K562 (cell line): Measurements from ENCODE around the gene SLC6A6. TPM values are rescaled to one million over a fixed set of nuclear protein-coding genes. Genes with fewer than 3 reads are reported as not detected.
A peak's percentile ranks its signal among the peaks of the same experiment; 100 is the strongest.

Source experiments
- ATAC-seq: fragments of 200-7000 bp; cut with Tn5 transposase; 3 replicates; pipeline ENCODE4 v1.9.1; 2020; ENCODE audit warnings: moderate library complexity
- BruUV-seq: library from RNA; stranded (reverse); fragments of 400-500 nt; replicated peaks from 2 replicates; lab custom pipeline; 2021; lab: Mats Ljungman, UMichigan
- CTCF ChIA-PET: fragments of 300-600 bp; formaldehyde crosslinking; extraction: SDS; loops from one replicate; lab custom pipeline; 2021; ENCODE audit warnings: low intra/inter-chr PET ratio; lab: Yijun Ruan, JAX
- POLR2A ChIA-PET: fragments of 300-600, 350-650 bp; sonication (Branson Sonifier 250); formaldehyde crosslinking; extraction: SDS; loops from one replicate; lab custom pipeline; 2021; ENCODE audit warnings: antibody characterized with exemption, inconsistent platforms; lab: Yijun Ruan, JAX
- DNase-seq, 4 experiments: peaks; one replicate each; pipeline versions ENCODE4 v3.0.0 to v3.0.0-alpha.2; 2011 to 2018; ENCODE audit warnings: low spot score in 3 of 4, mixed read lengths in 3 of 4; ENCODE audit errors: extremely low read depth in 1 of 4
- FAIRE-seq: peaks from 2 replicates; lab custom pipeline; 2011; peaks lifted over from hg19 to GRCh38; lab: Jason Lieb, UNC
- H2AFZ ChIP-seq: 2 replicates; pipeline ENCODE4 v1.6.0; 2011; ENCODE audit warnings: low read depth, low read length, control low read depth, inconsistent platforms
- H3K27ac ChIP-seq: fragments of 200-600 bp; 3 replicates; pipeline ENCODE4 v1.8.0; 2011; ENCODE audit warnings: low read depth, mild to moderate bottlenecking, control low read depth, inconsistent platforms, low read length, moderate library complexity, mixed read lengths; ENCODE audit errors: extremely low read depth
- H3K27me3 ChIP-seq, 2 experiments: fragments of 300-600 bp in 1 of 2; 2 replicates in 1 of 2; 3 replicates in 1 of 2; pipeline versions ENCODE4 v1.6.0 to v1.8.0; 2011; ENCODE audit warnings: inconsistent platforms in 2 of 2, low read length in 2 of 2, mild to moderate bottlenecking in 1 of 2, mixed read lengths in 1 of 2, moderate library complexity in 1 of 2; ENCODE audit not compliant: control insufficient read depth in 2 of 2, insufficient read depth in 2 of 2
- H3K36me3 ChIP-seq: fragments of 300-600 bp; 3 replicates; pipeline ENCODE4 v1.8.0; 2011; ENCODE audit warnings: mild to moderate bottlenecking, low read length, inconsistent platforms; ENCODE audit not compliant: control insufficient read depth, insufficient read depth
- H3K4me1 ChIP-seq, 2 experiments: fragments of 200-600 bp in 1 of 2; replicated peaks in 1 of 2; 2 replicates in 1 of 2; 3 replicates in 1 of 2; pipeline versions ENCODE4 v1.5.1 to v1.8.0; 2011; ENCODE audit warnings: inconsistent platforms in 2 of 2, low read length in 2 of 2, mild to moderate bottlenecking in 1 of 2, mixed read lengths in 1 of 2, moderate library complexity in 1 of 2; ENCODE audit not compliant: control insufficient read depth in 2 of 2, insufficient read depth in 2 of 2
- H3K4me2 ChIP-seq: 2 replicates; pipeline ENCODE4 v1.6.1; 2011; ENCODE audit warnings: low read length, control low read depth, inconsistent platforms, mixed read lengths; ENCODE audit not compliant: insufficient read depth
- H3K4me3 ChIP-seq: fragments of 200-600 bp; sonication (generic), shearing (Covaris generic); 2 replicates; pipeline ENCODE4 v1.5.1; 2016; ENCODE audit warnings: control low read depth, inconsistent platforms
- H3K79me2 ChIP-seq: fragments of 200-600 bp; 3 replicates; pipeline ENCODE4 v1.8.0; 2011; ENCODE audit warnings: low read length, inconsistent platforms; ENCODE audit not compliant: control insufficient read depth, insufficient read depth
- H3K9ac ChIP-seq, 2 experiments: 2 replicates each; pipeline versions ENCODE4 v1.6.0 to v1.6.1; 2011; ENCODE audit warnings: low read depth in 2 of 2, low read length in 2 of 2, control low read depth in 1 of 2, inconsistent platforms in 1 of 2, mild to moderate bottlenecking in 1 of 2, mixed read lengths in 1 of 2; ENCODE audit not compliant: insufficient read depth in 1 of 2
- H3K9me1 ChIP-seq: one replicate; pipeline ENCODE4 v1.6.0; 2011; ENCODE audit warnings: inconsistent platforms, mild to moderate bottlenecking, low read length, moderate library complexity; ENCODE audit not compliant: control insufficient read depth, insufficient read depth
- H3K9me3 ChIP-seq: replicated peaks from 2 replicates; pipeline ENCODE4 v1.5.1; 2011; ENCODE audit warnings: low read depth, low read length, inconsistent platforms; ENCODE audit not compliant: control insufficient read depth, insufficient read depth
- H4K20me1 ChIP-seq: replicated peaks from 2 replicates; pipeline ENCODE4 v1.6.1; 2011; ENCODE audit warnings: low read length, inconsistent platforms, mixed read lengths; ENCODE audit not compliant: control insufficient read depth, insufficient read depth
- ATF3 ChIP-seq, 2 experiments: fragments of 450-650 bp in 1 of 2; sonication (generic) in 1 of 2; formaldehyde crosslinking in 1 of 2; IDR thresholded peaks in 1 of 2; conservative IDR thresholded peaks in 1 of 2; 2 replicates each; pipeline versions ENCODE4 v1.6.1 to v1.8.1; 2016 to 2023; ENCODE audit warnings: mild to moderate bottlenecking in 2 of 2, moderate library complexity in 2 of 2, inconsistent platforms in 1 of 2, missing genetic modification reagents in 1 of 2
- BHLHE40 ChIP-seq: IDR thresholded peaks from 2 replicates; pipeline ENCODE4 v1.6.1; 2011; ENCODE audit warnings: low read length, improper control_type of control experiment
- BMI1 ChIP-seq: fragments of 150-350 bp; IDR thresholded peaks from 2 replicates; pipeline ENCODE4 v1.6.1; 2014; ENCODE audit warnings: low read length
- C11orf30 ChIP-seq: fragments of 450-650 bp; IDR thresholded peaks from 2 replicates; pipeline ENCODE4 v1.6.1; 2016; ENCODE audit warnings: low read depth, mild to moderate bottlenecking
- CEBPB ChIP-seq: fragments of 450-650 bp; IDR thresholded peaks from 2 replicates; pipeline ENCODE4 v1.6.1; 2016; ENCODE audit warnings: missing genetic modification characterization, missing compliant biosample characterization
- ESRRA ChIP-seq: fragments of 450-650 bp; IDR thresholded peaks from 2 replicates; pipeline ENCODE4 v1.6.1; 2014; ENCODE audit warnings: low read depth, mild to moderate bottlenecking, moderate library complexity, borderline replicate concordance
- FOXM1 ChIP-seq, 2 experiments: fragments of 450-650 bp in 1 of 2; sonication (generic) in 1 of 2; formaldehyde crosslinking in 1 of 2; IDR thresholded peaks; 2 replicates each; pipeline versions ENCODE4 v1.6.1 to v1.9.0; 2017 to 2022; ENCODE audit warnings: low read depth in 2 of 2, mild to moderate bottlenecking in 2 of 2, missing genetic modification reagents in 1 of 2, moderate library complexity in 1 of 2
- JUN ChIP-seq, 2 experiments: sonication (generic) in 1 of 2; formaldehyde crosslinking in 1 of 2; IDR thresholded peaks; 2 replicates each; pipeline versions ENCODE4 v1.6.1 to v1.8.0; 2012 to 2022; ENCODE audit warnings: borderline replicate concordance in 2 of 2, mild to moderate bottlenecking in 2 of 2, improper control_type of control experiment in 1 of 2, low read depth in 1 of 2, low read length in 1 of 2, missing genetic modification reagents in 1 of 2
- JUND ChIP-seq, 2 experiments: IDR thresholded peaks; 2 replicates in 1 of 2; 3 replicates in 1 of 2; pipeline ENCODE4 v1.6.1; 2011; ENCODE audit warnings: borderline replicate concordance in 2 of 2, low read depth in 2 of 2, low read length in 2 of 2, improper control_type of control experiment in 1 of 2, missing biosample characterization in 1 of 2, missing genetic modification characterization in 1 of 2, missing genetic modification reagents in 1 of 2
- LEF1 ChIP-seq: fragments of 450-650 bp; IDR thresholded peaks from 2 replicates; pipeline ENCODE4 v1.6.1; 2016; ENCODE audit warnings: mild to moderate bottlenecking
- POLR2AphosphoS5 ChIP-seq: IDR thresholded peaks from 2 replicates; pipeline ENCODE4 v1.6.1; 2011; ENCODE audit warnings: mild to moderate bottlenecking, low read depth, low read length, moderate library complexity; ENCODE audit not compliant: control insufficient read depth, insufficient read depth
- POLR2G ChIP-seq: fragments of 200-400 bp; formaldehyde crosslinking; IDR thresholded peaks from 2 replicates; pipeline ENCODE4 v1.6.1; 2017; ENCODE audit warnings: low read depth, mild to moderate bottlenecking, antibody characterized with exemption, low read length, moderate library complexity
- RBM22 ChIP-seq: fragments of 200-400 bp; formaldehyde crosslinking; IDR thresholded peaks from 2 replicates; pipeline ENCODE4 v1.6.1; 2018; ENCODE audit warnings: low read length, low read depth; ENCODE audit not compliant: poor library complexity, severe bottlenecking
- ZNF785 ChIP-seq: fragments of 250-450 bp; sonication (Bioruptor Pico); IDR thresholded peaks from 2 replicates; pipeline ENCODE4 v1.4.0; 2020; ENCODE audit warnings: mild to moderate bottlenecking
- WGBS: fragments of 100-300 bp; shearing (Covaris generic); methylation state at CpG from one replicate; pipeline ENCODE4 v1.1.6; 2016; ENCODE audit warnings: low coverage, mixed read lengths; ENCODE audit not compliant: insufficient coverage; ENCODE audit errors: missing lambda C conversion rate; 5-methylcytosine and 5-hydroxymethylcytosine counted together
- in situ Hi-C: fragments of 300-500 bp; cut with MboI; formaldehyde crosslinking; loops from 4 replicates; pipeline ENCODE4 v1.15.0; 2018; ENCODE audit warnings: inconsistent platforms, mixed read lengths
- intact Hi-C: fragments of 100-400 bp; cut with micrococcal nuclease; formaldehyde crosslinking; loops from 2 replicates; pipeline ENCODE4 v1.14.2; 2022
- polyA plus RNA-seq, 8 experiments: library from polyadenylated mRNA; depleted of rRNA in 4 of 8; stranded (reverse) in 5 of 8; unstranded in 3 of 8; fragments of >200 nt; fragmentation: Nextera tagmentation in 2 of 8; fragmentation: Illumina TruSeq in 1 of 8; extraction: Ambion mirVana in 2 of 8; extraction: Trizol in 1 of 8; gene quantifications; 2 replicates each; pipeline versions ENCODE4 v1.2.1 to v1.2.3, GENCODE V29; 2011 to 2014; ENCODE audit warnings: inconsistent platforms in 1 of 8, missing spikeins in 1 of 8
- total RNA-seq, 7 experiments: library from RNA; depleted of rRNA in 6 of 7; stranded (reverse); fragments of >200 nt in 6 of 7; fragmentation: Illumina TruSeq in 2 of 7; extraction: Trizol in 2 of 7; gene quantifications; 2 replicates each; pipeline versions ENCODE4 v1.2.1 to v1.2.3, GENCODE V29; 2011 to 2021; ENCODE audit warnings: low replicate concordance in 1 of 7

The SLC6A6 gene
- total and polyA plus RNA-seq, 9 of the 15 experiments (the other 6 are each of a cell fraction or from before 2014, with no cell fraction given) = 12.3 to 203 (median 93.2) TPM

- TF ChIP-seq POLR2AphosphoS5 = peak; percentile 10; the same call in 1 of the 2 replicates
- TF ChIP-seq C11orf30 = peak; percentile 69
These were observed 48.7 kb downstream of the SLC6A6 start (continued) for GRCh38 chr3:14450922-14451606.

- FAIRE-seq = peak; percentile 42
- CTCF ChIA-PET = no interaction called here
- 85% methylated on average over 17 of the region's 17 CpGs for WGBS
- TF ChIP-seq ATF3 (IDR thresholded peaks at IDR 0.05) (peak; percentile 70), ATF3 (CRISPR knock-in tag; conservative IDR thresholded peaks at IDR 0.05) (0 out of 2 replicates have a peak, but pooled peaks have one; percentile 49), BHLHE40 (0 out of 2 replicates have a peak, but pooled peaks have one; percentile 21), RBM22 (peak; percentile 82), ESRRA (peak; percentile 70), ZNF785 (CRISPR knock-in tag) (no peak), CEBPB (tag) (no peak), BMI1 (no peak), POLR2G (peak; percentile 57), JUND (IDR thresholded peaks at IDR 0.05; ENCODE audit: borderline replicate concordance, low read depth, low read length) (peak; percentile 42; the same call in 1 of the 2 replicates), JUND (tag; IDR thresholded peaks at IDR 0.05; ENCODE audit: borderline replicate concordance, low read depth, low read length) (no peak), FOXM1 (IDR thresholded peaks at IDR 0.05; ENCODE audit: low read depth) (no peak), FOXM1 (CRISPR knock-in tag; IDR thresholded peaks at IDR 0.05; ENCODE audit: low read depth) (0 out of 2 replicates have a peak, but pooled peaks have one; percentile 53), JUN (IDR thresholded peaks at IDR 0.05; ENCODE audit: borderline replicate concordance, low read depth, low read length) (peak; percentile 67; the same call in 1 of the 2 replicates), JUN (CRISPR knock-in tag; IDR thresholded peaks at IDR 0.05; ENCODE audit: borderline replicate concordance) (no peak), LEF1 (no peak)
These were observed 49.7 kb downstream of the SLC6A6 start for GRCh38 chr3:14451844-14452739.

More at GRCh38 chr3:14451844-14452739, 49.7 kb downstream of the SLC6A6 start:
- Histone ChIP-seq H3K9ac (peak overlapping the region in 1 of 2 experiments; percentile 68; a peak in 2 of 4 replicates), H3K9me1 (peaks cover 3% of the 10 kb centered on the region), H3K4me1 (peaks cover 0 to 2% of the 10 kb centered on the region in 2 experiments; a peak in 1 of 5 replicates), H3K4me2 (no peak overlapping the region), H3K27me3 (no peaks in the 10 kb centered on the region), H4K20me1 (peaks cover 3% of the 10 kb centered on the region; the same call in 1 of the 2 replicates), H3K9me3 (peaks cover 2% of the 10 kb centered on the region; the same call in 1 of the 2 replicates), H3K27ac (peak overlapping the region; percentile 2; the same call in 1 of the 3 replicates), H3K36me3 (peaks cover 99% of the 10 kb centered on the region), H3K79me2 (0 out of 3 replicates have a peak, but pooled peaks cover 4% of the 10 kb centered on the region), H3K4me3 (no peak overlapping the region), H2AFZ (no peak overlapping the region)
- POLR2A ChIA-PET = interaction anchor here (0.7 to 0.8 kb wide), 2 partner anchors 15 to 22 kb away, joined by 3 read pairs; no protein-coding TSS in a partner anchor
- in situ Hi-C loops = no loop called here
- peak in 1 of 4 experiments; percentile 24 for DNase-seq
- no peak for ATAC-seq
- intact Hi-C loops = no loop called here
- no TSS peak for BruUV-seq
